K562 (cell line): Measurements from ENCODE around the gene TYW1B. TPM values are rescaled to one million over a fixed set of nuclear protein-coding genes. Genes with fewer than 3 reads are reported as not detected.

ENCODE experiments used
- BCOR ChIP-seq: fragments of 450-650 bp; IDR thresholded peaks from 2 replicates; pipeline ENCODE4 v1.6.1; 2016
- CBX1 ChIP-seq: sonication (generic); IDR thresholded peaks from 2 replicates; pipeline ENCODE4 v1.6.1; 2016; ENCODE audit warnings: antibody characterized with exemption, low read depth, mild to moderate bottlenecking
- CBX5 ChIP-seq: IDR thresholded peaks from 2 replicates; pipeline ENCODE4 v1.6.1; 2014; ENCODE audit warnings: low read depth, borderline replicate concordance
- CCAR2 ChIP-seq: fragments of 200-400 bp; formaldehyde crosslinking; IDR thresholded peaks from 2 replicates; pipeline ENCODE4 v1.6.1; 2017; ENCODE audit warnings: mild to moderate bottlenecking, low read depth, low read length
- CREB3 ChIP-seq: fragments of 450-650 bp; conservative IDR thresholded peaks from 2 replicates; pipeline ENCODE4 v1.6.1; 2016; ENCODE audit warnings: missing genetic modification characterization, low read depth, mild to moderate bottlenecking, missing compliant biosample characterization, moderate library complexity
- PBX2 ChIP-seq, 2 experiments: IDR thresholded peaks in 1 of 2; conservative IDR thresholded peaks in 1 of 2; 2 replicates each; pipeline ENCODE4 v1.6.1; 2016; ENCODE audit warnings: low read depth in 2 of 2, mild to moderate bottlenecking in 1 of 2, missing compliant biosample characterization in 1 of 2, missing genetic modification characterization in 1 of 2, moderate library complexity in 1 of 2
- ZMIZ1 ChIP-seq, 2 experiments: fragments of 150-350 bp in 1 of 2; IDR thresholded peaks; 2 replicates each; pipeline ENCODE4 v1.6.1; 2012 to 2016; ENCODE audit warnings: low read depth in 2 of 2, low read length in 2 of 2, mild to moderate bottlenecking in 1 of 2, moderate library complexity in 1 of 2
- ZNF589 ChIP-seq: fragments of 200-800 bp; sonication (Bioruptor generic); IDR thresholded peaks from 2 replicates; pipeline ENCODE4 v1.6.1; 2016; ENCODE audit warnings: low read depth, missing genetic modification characterization, missing compliant biosample characterization
- polyA plus RNA-seq, 8 experiments: library from polyadenylated mRNA; depleted of rRNA in 4 of 8; stranded (reverse) in 5 of 8; unstranded in 3 of 8; fragments of >200 nt; fragmentation: Nextera tagmentation in 2 of 8; fragmentation: Illumina TruSeq in 1 of 8; extraction: Ambion mirVana in 2 of 8; extraction: Trizol in 1 of 8; gene quantifications; 2 replicates each; pipeline versions ENCODE4 v1.2.1 to v1.2.3, GENCODE V29; 2011 to 2014; ENCODE audit warnings: inconsistent platforms in 1 of 8, missing spikeins in 1 of 8
- total RNA-seq, 7 experiments: library from RNA; depleted of rRNA in 6 of 7; stranded (reverse); fragments of >200 nt in 6 of 7; fragmentation: Illumina TruSeq in 2 of 7; extraction: Trizol in 2 of 7; gene quantifications; 2 replicates each; pipeline versions ENCODE4 v1.2.1 to v1.2.3, GENCODE V29; 2011 to 2021; ENCODE audit warnings: low replicate concordance in 1 of 7
- TF ChIP-seq, protein P1 (sequence below): fragments of 450-650 bp; IDR thresholded peaks from 2 replicates; pipeline ENCODE4 v1.6.1; 2016; ENCODE audit warnings: missing biosample characterization, missing genetic modification characterization
- TF ChIP-seq, protein P2 (sequence below), 2 experiments: fragments of 450-650 bp; IDR thresholded peaks; 2 replicates each; pipeline ENCODE4 v1.6.1; 2016

The TYW1B gene
- total and polyA plus RNA-seq, 9 of the 15 experiments (the other 6 are each of a cell fraction or from before 2014, with no cell fraction given), result 5.8 to 14.7 (median 9.8) TPM

- TF ChIP-seq ZMIZ1 (IDR thresholded peaks at IDR 0.05; ENCODE audit: low read depth in 2 of 2, low read length in 2 of 2) (peak in 1 of 2 experiments; percentile 86; a peak in 2 of 4 replicates), ZNF589 (peak; percentile 88; the same call in 1 of the 2 replicates), BCOR (peak; percentile 64; the same call in 1 of the 2 replicates), PBX2 (CRISPR knock-in tag; IDR thresholded peaks at IDR 0.05; ENCODE audit: low read depth) (no peak; the same call in 1 of the 2 replicates), PBX2 (tag; conservative IDR thresholded peaks at IDR 0.05; ENCODE audit: low read depth) (peak; percentile 97), CREB3 (peak; percentile 74), CBX5 (peak; percentile 66; the same call in 1 of the 2 replicates), CCAR2 (no peak), CBX1 (no peak; the same call in 1 of the 2 replicates)
- TF ChIP-seq, protein P1, sequence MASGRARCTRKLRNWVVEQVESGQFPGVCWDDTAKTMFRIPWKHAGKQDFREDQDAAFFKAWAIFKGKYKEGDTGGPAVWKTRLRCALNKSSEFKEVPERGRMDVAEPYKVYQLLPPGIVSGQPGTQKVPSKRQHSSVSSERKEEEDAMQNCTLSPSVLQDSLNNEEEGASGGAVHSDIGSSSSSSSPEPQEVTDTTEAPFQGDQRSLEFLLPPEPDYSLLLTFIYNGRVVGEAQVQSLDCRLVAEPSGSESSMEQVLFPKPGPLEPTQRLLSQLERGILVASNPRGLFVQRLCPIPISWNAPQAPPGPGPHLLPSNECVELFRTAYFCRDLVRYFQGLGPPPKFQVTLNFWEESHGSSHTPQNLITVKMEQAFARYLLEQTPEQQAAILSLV (tag), result peak; percentile 96
- TF ChIP-seq, protein P2, sequence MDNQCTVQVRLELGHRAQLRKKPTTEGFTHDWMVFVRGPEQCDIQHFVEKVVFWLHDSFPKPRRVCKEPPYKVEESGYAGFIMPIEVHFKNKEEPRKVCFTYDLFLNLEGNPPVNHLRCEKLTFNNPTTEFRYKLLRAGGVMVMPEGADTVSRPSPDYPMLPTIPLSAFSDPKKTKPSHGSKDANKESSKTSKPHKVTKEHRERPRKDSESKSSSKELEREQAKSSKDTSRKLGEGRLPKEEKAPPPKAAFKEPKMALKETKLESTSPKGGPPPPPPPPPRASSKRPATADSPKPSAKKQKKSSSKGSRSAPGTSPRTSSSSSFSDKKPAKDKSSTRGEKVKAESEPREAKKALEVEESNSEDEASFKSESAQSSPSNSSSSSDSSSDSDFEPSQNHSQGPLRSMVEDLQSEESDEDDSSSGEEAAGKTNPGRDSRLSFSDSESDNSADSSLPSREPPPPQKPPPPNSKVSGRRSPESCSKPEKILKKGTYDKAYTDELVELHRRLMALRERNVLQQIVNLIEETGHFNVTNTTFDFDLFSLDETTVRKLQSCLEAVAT (IDR thresholded peaks at IDR 0.05), result peak; percentile 87 to 90
These were observed 22.2 kb downstream of the TYW1B start (continued) for GRCh38 chr7:72805526-72806494.
